Measurements from ENCODE around the gene FAM193B.

The FAM193B gene

GRCh38 chr5:177511796-177512675 is 42.3 kb downstream of the FAM193B start:
- DNase-seq (ENCODE audit: low spot score), result no peak
- no peak for TF ChIP-seq CTCF (IDR thresholded peaks at IDR 0.05; ENCODE audit: extremely low read depth, insufficient read depth, missing control alignments)
- in situ Hi-C loops (cut with MboI; ENCODE audit: low pct_unique_long_range_greater_than_20kb, low sequenced_read_pairs, unreplicated experiment), result no loop called here

- no peak for TF ChIP-seq CTCF (IDR thresholded peaks at IDR 0.05; ENCODE audit: extremely low read depth, insufficient read depth, missing control alignments)
- no peak for DNase-seq (ENCODE audit: low spot score)
- in situ Hi-C loops (cut with MboI; ENCODE audit: low pct_unique_long_range_greater_than_20kb, low sequenced_read_pairs, unreplicated experiment), result no loop called here
These were observed 43.2 kb downstream of the FAM193B start for GRCh38 chr5:177511181-177511580.

GRCh38 chr5:177510567-177511053 is 43.8 kb downstream of the FAM193B start:
- in situ Hi-C loops (cut with MboI; ENCODE audit: low pct_unique_long_range_greater_than_20kb, low sequenced_read_pairs, unreplicated experiment), result no loop called here
- TF ChIP-seq CTCF (IDR thresholded peaks at IDR 0.05; ENCODE audit: extremely low read depth, insufficient read depth, missing control alignments), result no peak
- no peak for DNase-seq (ENCODE audit: low spot score)

- in situ Hi-C loops (cut with MboI; ENCODE audit: low pct_unique_long_range_greater_than_20kb, low sequenced_read_pairs, unreplicated experiment), result no loop called here
- TF ChIP-seq CTCF (IDR thresholded peaks at IDR 0.05; ENCODE audit: extremely low read depth, insufficient read depth, missing control alignments), result peak; percentile 23
- peak; percentile 74 for DNase-seq (ENCODE audit: low spot score)
These were observed 44.3 kb downstream of the FAM193B start for GRCh38 chr5:177509991-177510566.

- no peak for TF ChIP-seq CTCF (IDR thresholded peaks at IDR 0.05; ENCODE audit: extremely low read depth, insufficient read depth, missing control alignments)
- in situ Hi-C loops (cut with MboI; ENCODE audit: low pct_unique_long_range_greater_than_20kb, low sequenced_read_pairs, unreplicated experiment), result no loop called here
- DNase-seq (ENCODE audit: low spot score), result peak; percentile 66
These were observed 44.9 kb downstream of the FAM193B start, which contains the start of gene DOK3 for GRCh38 chr5:177509381-177509951. Gene DOK3 (minus strand): TSS chr5:177509826. CDS start chr5:177509540, 286 bp downstream.

- no peak for TF ChIP-seq CTCF (IDR thresholded peaks at IDR 0.05; ENCODE audit: extremely low read depth, insufficient read depth, missing control alignments)
- DNase-seq (ENCODE audit: low spot score), result peak; percentile 70
- in situ Hi-C loops (cut with MboI; ENCODE audit: low pct_unique_long_range_greater_than_20kb, low sequenced_read_pairs, unreplicated experiment), result no loop called here
These were observed 45.5 kb downstream of the FAM193B start for GRCh38 chr5:177508837-177509236.
